GM10266 (cell line): ENCODE data around the gene PIRT.
"Not testable (repeated sequence)": the region's sequence is repeated elsewhere in the genome, so short reads cannot be mapped to it uniquely, and the experiment has no call there.

Experiments used
- DNase-seq: peaks from one replicate; pipeline ENCODE4 v3.0.0; 2012; ENCODE audit errors: extremely low spot score
- TF ChIP-seq, protein P1 (sequence below): IDR thresholded peaks from 2 replicates; pipeline ENCODE4 v1.5.1; 2012; ENCODE audit warnings: mild to moderate bottlenecking, low read depth; ENCODE audit not compliant: control insufficient read depth, insufficient read depth; ENCODE audit errors: missing control alignments

Gene PIRT

DNA sequence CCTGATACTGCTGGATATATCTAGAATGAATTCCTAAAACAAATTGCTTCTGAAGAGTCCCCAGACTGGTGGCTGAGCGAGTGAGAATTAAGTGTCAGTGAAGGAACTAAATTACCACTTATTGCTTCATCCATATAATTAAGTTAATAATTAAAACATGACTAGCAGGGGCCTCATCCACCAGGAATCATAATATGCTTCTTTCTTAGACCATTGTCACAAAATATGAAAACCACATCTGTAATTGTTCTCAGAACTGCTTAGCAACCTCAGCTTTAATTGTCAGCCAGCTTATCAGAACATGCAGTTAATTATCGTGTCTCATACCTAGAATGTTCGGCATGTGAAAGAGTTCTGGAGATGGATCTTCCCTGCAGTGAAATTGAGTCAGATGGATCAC is 21.2 kb upstream of the PIRT start:
- no peak for DNase-seq

DNA sequence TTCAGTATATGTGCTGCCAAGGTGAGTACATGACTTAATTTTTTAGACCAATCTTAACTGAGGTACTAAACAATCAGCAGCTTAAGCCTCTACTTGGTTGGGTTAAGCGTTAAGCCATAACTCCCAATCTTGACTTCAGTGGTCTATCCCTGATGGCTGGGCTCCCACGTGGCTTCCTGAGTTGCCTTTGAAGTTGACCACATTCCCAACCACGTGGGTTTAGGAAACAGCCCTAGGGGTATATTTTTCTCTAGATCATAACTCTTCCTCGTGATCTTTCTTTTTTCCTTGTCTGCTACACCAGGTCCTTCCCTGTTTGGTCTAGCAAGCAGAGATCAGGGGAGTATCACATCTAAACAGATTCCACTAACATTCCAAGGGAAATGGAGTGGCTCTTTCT is 20.1 kb upstream of the PIRT start:
- DNase-seq = no peak
- TF ChIP-seq, protein P1, sequence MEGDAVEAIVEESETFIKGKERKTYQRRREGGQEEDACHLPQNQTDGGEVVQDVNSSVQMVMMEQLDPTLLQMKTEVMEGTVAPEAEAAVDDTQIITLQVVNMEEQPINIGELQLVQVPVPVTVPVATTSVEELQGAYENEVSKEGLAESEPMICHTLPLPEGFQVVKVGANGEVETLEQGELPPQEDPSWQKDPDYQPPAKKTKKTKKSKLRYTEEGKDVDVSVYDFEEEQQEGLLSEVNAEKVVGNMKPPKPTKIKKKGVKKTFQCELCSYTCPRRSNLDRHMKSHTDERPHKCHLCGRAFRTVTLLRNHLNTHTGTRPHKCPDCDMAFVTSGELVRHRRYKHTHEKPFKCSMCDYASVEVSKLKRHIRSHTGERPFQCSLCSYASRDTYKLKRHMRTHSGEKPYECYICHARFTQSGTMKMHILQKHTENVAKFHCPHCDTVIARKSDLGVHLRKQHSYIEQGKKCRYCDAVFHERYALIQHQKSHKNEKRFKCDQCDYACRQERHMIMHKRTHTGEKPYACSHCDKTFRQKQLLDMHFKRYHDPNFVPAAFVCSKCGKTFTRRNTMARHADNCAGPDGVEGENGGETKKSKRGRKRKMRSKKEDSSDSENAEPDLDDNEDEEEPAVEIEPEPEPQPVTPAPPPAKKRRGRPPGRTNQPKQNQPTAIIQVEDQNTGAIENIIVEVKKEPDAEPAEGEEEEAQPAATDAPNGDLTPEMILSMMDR = no peak

More for the DNA sequence above, 21.2 kb upstream of the PIRT start:
- TF ChIP-seq, protein P1 = no peak

GRCh38 chr17:10846636-10847035 is 8.7 kb upstream of the PIRT start:
- DNase-seq = not testable (repeated sequence)

- TF ChIP-seq, protein P1 = no peak
- DNase-seq = no peak
Measured at GRCh38 chr17:10845388-10845751, 7.5 kb upstream of the PIRT start.

DNA sequence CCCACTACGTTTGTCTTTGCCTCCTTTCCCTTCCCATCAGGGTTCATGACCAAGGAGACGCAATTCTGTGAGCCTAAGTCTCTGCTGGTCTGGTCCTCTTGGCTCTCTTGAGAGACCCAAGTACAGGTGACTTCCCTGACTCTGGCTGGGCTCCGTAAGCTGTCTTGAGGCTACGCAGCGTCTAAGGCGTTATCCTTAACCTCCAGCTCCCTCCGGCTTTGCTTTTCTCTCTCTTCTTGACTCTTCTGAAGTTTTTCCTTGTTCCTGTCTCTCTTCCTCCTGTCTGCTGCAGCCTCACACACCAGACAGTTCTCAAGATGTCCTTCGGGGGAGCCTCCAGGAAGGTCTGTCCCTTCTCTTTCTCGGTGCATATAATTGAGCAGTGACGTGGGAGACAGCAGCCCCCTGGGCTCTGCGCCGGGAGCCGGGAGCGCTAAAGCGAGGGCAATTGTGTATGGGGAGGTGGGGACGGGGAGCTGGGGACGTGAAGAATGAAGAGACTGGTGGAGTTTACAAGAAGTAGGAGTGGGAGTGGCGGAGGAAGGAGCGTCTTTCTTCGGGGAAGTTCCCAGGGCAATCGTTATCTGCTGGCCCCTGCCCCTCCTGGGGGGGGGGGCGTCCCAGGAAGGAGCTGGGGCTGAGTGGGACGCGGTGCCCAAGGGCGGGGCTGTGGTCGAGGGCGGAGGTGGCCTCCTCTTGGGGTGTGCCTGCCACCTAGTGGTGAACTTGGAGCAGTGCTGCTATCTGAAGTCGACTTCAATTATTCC is 6.9 kb upstream of the PIRT start:
- TF ChIP-seq, protein P1 = peak; percentile 97
- DNase-seq = peak; percentile 75

- TF ChIP-seq, protein P1 = no peak
- DNase-seq = no peak
Measured at GRCh38 chr17:10843811-10844210, 5.9 kb upstream of the PIRT start.

- TF ChIP-seq, protein P1 = no peak
- DNase-seq = no peak
Measured at GRCh38 chr17:10842658-10843057, 4.8 kb upstream of the PIRT start.

- TF ChIP-seq, protein P1 = no peak
- no peak for DNase-seq
Measured at GRCh38 chr17:10838682-10839081, 795 bp upstream of the PIRT start.
